ENCODE results near the gene NEU2. TPM values are rescaled to one million over a fixed set of nuclear protein-coding genes. Genes with fewer than 3 reads are reported as not detected.
A peak's percentile ranks its signal among the peaks of the same experiment; 100 is the strongest.
"Not testable (repeated sequence)": the region's sequence is repeated elsewhere in the genome, so short reads cannot be mapped to it uniquely, and the experiment has no call there.

The NEU2 gene
- total RNA-seq, 2 donors from 2014 or later = not detected

- H3K4me3 ChIP-seq (ENCODE audit: low read length) = no peak overlapping the region
- no peaks in the 10 kb centered on the region for H3K9me3 ChIP-seq (ENCODE audit: control insufficient read depth, low read length)
- no peak overlapping the region for H3K9ac ChIP-seq (ENCODE audit: extremely low read depth, low read length, poor library complexity, severe bottlenecking)
- no peaks in the 10 kb centered on the region for H3K36me3 ChIP-seq (ENCODE audit: control insufficient read depth, insufficient read depth, low read length)
- TF ChIP-seq, protein P1, sequence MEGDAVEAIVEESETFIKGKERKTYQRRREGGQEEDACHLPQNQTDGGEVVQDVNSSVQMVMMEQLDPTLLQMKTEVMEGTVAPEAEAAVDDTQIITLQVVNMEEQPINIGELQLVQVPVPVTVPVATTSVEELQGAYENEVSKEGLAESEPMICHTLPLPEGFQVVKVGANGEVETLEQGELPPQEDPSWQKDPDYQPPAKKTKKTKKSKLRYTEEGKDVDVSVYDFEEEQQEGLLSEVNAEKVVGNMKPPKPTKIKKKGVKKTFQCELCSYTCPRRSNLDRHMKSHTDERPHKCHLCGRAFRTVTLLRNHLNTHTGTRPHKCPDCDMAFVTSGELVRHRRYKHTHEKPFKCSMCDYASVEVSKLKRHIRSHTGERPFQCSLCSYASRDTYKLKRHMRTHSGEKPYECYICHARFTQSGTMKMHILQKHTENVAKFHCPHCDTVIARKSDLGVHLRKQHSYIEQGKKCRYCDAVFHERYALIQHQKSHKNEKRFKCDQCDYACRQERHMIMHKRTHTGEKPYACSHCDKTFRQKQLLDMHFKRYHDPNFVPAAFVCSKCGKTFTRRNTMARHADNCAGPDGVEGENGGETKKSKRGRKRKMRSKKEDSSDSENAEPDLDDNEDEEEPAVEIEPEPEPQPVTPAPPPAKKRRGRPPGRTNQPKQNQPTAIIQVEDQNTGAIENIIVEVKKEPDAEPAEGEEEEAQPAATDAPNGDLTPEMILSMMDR (conservative IDR thresholded peaks at IDR 0.05) = no peak
- Mint-ChIP-seq H3K4me1 (no peaks in the 10 kb centered on the region), H3K4me3 (no peak overlapping the region), H3K27me3 (ENCODE audit: insufficient read depth) (peaks cover 25% of the 10 kb centered on the region), H3K9me3 (peaks cover 2% of the 10 kb centered on the region), H3K27ac (no peak overlapping the region), H3K36me3 (ENCODE audit: low read depth) (no peaks in the 10 kb centered on the region)
- peak; percentile 7 for DNase-seq
- H3K27me3 ChIP-seq (ENCODE audit: control insufficient read depth, insufficient read depth, low read length, poor library complexity, severe bottlenecking) = no peaks in the 10 kb centered on the region
- WGBS, 2 experiments (ENCODE audit: insufficient coverage in 1 of 2, insufficient read length in 1 of 2) = 83% methylated on average over 1 of the region's 1 CpG; no CpG with 5 or more reads in 1 of the 2 experiments
- no peak overlapping the region for H3K27ac ChIP-seq (ENCODE audit: low read depth, low read length)
- H3K4me1 ChIP-seq (ENCODE audit: control insufficient read depth, insufficient read depth, low read length) = no peaks in the 10 kb centered on the region
These were observed 17.3 kb upstream of the NEU2 start for GRCh38 chr2:233015019-233015645.

- no peaks in the 10 kb centered on the region for H3K9me3 ChIP-seq (ENCODE audit: control insufficient read depth, low read length)
- H3K4me1 ChIP-seq (ENCODE audit: control insufficient read depth, insufficient read depth, low read length) = no peaks in the 10 kb centered on the region
- Mint-ChIP-seq H3K9me3 (peaks cover 2% of the 10 kb centered on the region), H3K27ac (no peak overlapping the region), H3K4me3 (no peak overlapping the region), H3K4me1 (no peaks in the 10 kb centered on the region), H3K27me3 (ENCODE audit: insufficient read depth) (peaks cover 23% of the 10 kb centered on the region), H3K36me3 (ENCODE audit: low read depth) (no peaks in the 10 kb centered on the region)
- H3K9ac ChIP-seq (ENCODE audit: extremely low read depth, low read length, poor library complexity, severe bottlenecking) = no peak overlapping the region
- 80 to 94% methylated on average over 1 of the region's 1 CpG for WGBS, 2 experiments (ENCODE audit: insufficient coverage in 1 of 2, insufficient read length in 1 of 2)
- H3K27me3 ChIP-seq (ENCODE audit: control insufficient read depth, insufficient read depth, low read length, poor library complexity, severe bottlenecking) = no peaks in the 10 kb centered on the region
- no peaks in the 10 kb centered on the region for H3K36me3 ChIP-seq (ENCODE audit: control insufficient read depth, insufficient read depth, low read length)
- H3K4me3 ChIP-seq (ENCODE audit: low read length) = no peak overlapping the region
- TF ChIP-seq, protein P1 (conservative IDR thresholded peaks at IDR 0.05) = no peak
- DNase-seq = no peak
- no peak overlapping the region for H3K27ac ChIP-seq (ENCODE audit: low read depth, low read length)
These were observed 14.5 kb upstream of the NEU2 start for GRCh38 chr2:233017947-233018346.

- H3K4me1 Mint-ChIP-seq; H3K4me3 Mint-ChIP-seq; H3K4me1 ChIP-seq (ENCODE audit: control insufficient read depth, insufficient read depth, low read length); H3K9me3 Mint-ChIP-seq; DNase-seq; H3K27me3 ChIP-seq (ENCODE audit: control insufficient read depth, insufficient read depth, low read length, poor library complexity, severe bottlenecking); H3K9me3 ChIP-seq (ENCODE audit: control insufficient read depth, low read length); H3K27ac Mint-ChIP-seq; H3K27ac ChIP-seq (ENCODE audit: low read depth, low read length); H3K4me3 ChIP-seq (ENCODE audit: low read length); H3K9ac ChIP-seq (ENCODE audit: extremely low read depth, low read length, poor library complexity, severe bottlenecking); H3K36me3 Mint-ChIP-seq (ENCODE audit: low read depth); H3K36me3 ChIP-seq (ENCODE audit: control insufficient read depth, insufficient read depth, low read length): not testable (repeated sequence)
- WGBS, 2 experiments (ENCODE audit: insufficient coverage in 1 of 2, insufficient read length in 1 of 2) = 95% methylated on average over 4 of the region's 4 CpGs; no CpG with 5 or more reads in 1 of the 2 experiments
- H3K27me3 Mint-ChIP-seq (ENCODE audit: insufficient read depth) = peaks cover 23% of the 10 kb centered on the region
These were observed 12.9 kb upstream of the NEU2 start for GRCh38 chr2:233019610-233020009.

GRCh38 chr2:233020454-233020853 lies 12.0 kb upstream of the NEU2 start:
- H3K4me1 Mint-ChIP-seq = no peaks in the 10 kb centered on the region
- H3K27me3 ChIP-seq (ENCODE audit: control insufficient read depth, insufficient read depth, low read length, poor library complexity, severe bottlenecking) = no peaks in the 10 kb centered on the region
- DNase-seq = no peak
- no peak overlapping the region for H3K4me3 ChIP-seq (ENCODE audit: low read length)
- no peaks in the 10 kb centered on the region for H3K9me3 ChIP-seq (ENCODE audit: control insufficient read depth, low read length)
- H3K27ac ChIP-seq (ENCODE audit: low read depth, low read length) = no peak overlapping the region
- no peak overlapping the region for H3K9ac ChIP-seq (ENCODE audit: extremely low read depth, low read length, poor library complexity, severe bottlenecking)
- peaks cover 2% of the 10 kb centered on the region for H3K9me3 Mint-ChIP-seq
- H3K36me3 Mint-ChIP-seq (ENCODE audit: low read depth) = no peaks in the 10 kb centered on the region
- TF ChIP-seq, protein P1 (conservative IDR thresholded peaks at IDR 0.05) = no peak
- H3K4me1 ChIP-seq (ENCODE audit: control insufficient read depth, insufficient read depth, low read length) = no peaks in the 10 kb centered on the region
- no peak overlapping the region for H3K27ac Mint-ChIP-seq
- peaks cover 22% of the 10 kb centered on the region for H3K27me3 Mint-ChIP-seq (ENCODE audit: insufficient read depth)
- no peaks in the 10 kb centered on the region for H3K36me3 ChIP-seq (ENCODE audit: control insufficient read depth, insufficient read depth, low read length)
- H3K4me3 Mint-ChIP-seq = no peak overlapping the region
- 93 to 97% methylated on average over 2 of the region's 2 CpGs for WGBS, 2 experiments (ENCODE audit: insufficient coverage in 1 of 2, insufficient read length in 1 of 2)
